HepG2 (cell line): ENCODE results near the gene DDX54. TPM values are rescaled to one million over a fixed set of nuclear protein-coding genes. Genes with fewer than 3 reads are reported as not detected.
A peak's percentile ranks its signal among the peaks of the same experiment; 100 is the strongest.

Source experiments
- ATAC-seq: fragments of 200-7000 bp; cut with Tn5 transposase; 3 replicates; pipeline ENCODE4 v1.9.1; 2020; ENCODE audit warnings: mild to moderate bottlenecking, moderate library complexity
- BruUV-seq: library from RNA; stranded (reverse); fragments of 400-500 nt; replicated peaks from 2 replicates; lab custom pipeline; 2021; lab: Mats Ljungman, UMichigan
- CTCF ChIA-PET: fragments of 300-600 bp; formaldehyde crosslinking; extraction: SDS; loops from one replicate; lab custom pipeline; 2021; ENCODE audit warnings: low total read pairs, inconsistent platforms, low intra/inter-chr PET ratio; lab: Yijun Ruan, JAX
- POLR2A ChIA-PET: fragments of 350-600 bp; sonication (Branson Sonifier 250); formaldehyde crosslinking; loops from one replicate; lab custom pipeline; 2020; ENCODE audit warnings: antibody characterized with exemption, inconsistent platforms; lab: Yijun Ruan, JAX
- DNase-seq: peaks from one replicate; pipeline ENCODE4 v3.0.0-alpha.2; 2015; ENCODE audit warnings: low spot score
- FAIRE-seq: peaks from 3 replicates; lab custom pipeline; 2011; peaks lifted over from hg19 to GRCh38; lab: Jason Lieb, UNC
- H2AFZ ChIP-seq: one replicate; pipeline ENCODE4 v1.6.1; 2011; ENCODE audit warnings: low read length, inconsistent platforms
- H3K27ac ChIP-seq: fragments of 300-600 bp; 3 replicates; pipeline ENCODE4 v1.8.0; 2011; ENCODE audit warnings: mixed run types, mild to moderate bottlenecking, mixed read lengths, low read length, inconsistent platforms; ENCODE audit not compliant: insufficient read depth; ENCODE audit errors: extremely low read length
- H3K27me3 ChIP-seq, 2 experiments: fragments of 200-600 bp in 1 of 2; 2 replicates in 1 of 2; 3 replicates in 1 of 2; pipeline versions ENCODE4 v1.6.0 to v1.8.0; 2011; ENCODE audit warnings: low read length in 2 of 2, mild to moderate bottlenecking in 2 of 2, moderate library complexity in 2 of 2, inconsistent platforms in 1 of 2; ENCODE audit not compliant: insufficient read depth in 2 of 2, control insufficient read depth in 1 of 2
- H3K36me3 ChIP-seq, 2 experiments: fragments of 200-600 bp in 1 of 2; replicated peaks in 1 of 2; 2 replicates in 1 of 2; 3 replicates in 1 of 2; pipeline versions ENCODE4 v1.5.1 to v1.8.0; 2011; ENCODE audit warnings: low read length in 2 of 2, inconsistent platforms in 1 of 2; ENCODE audit not compliant: insufficient read depth in 2 of 2, control insufficient read depth in 1 of 2
- H3K4me1 ChIP-seq: 2 replicates; pipeline ENCODE4 v1.5.1; 2012; ENCODE audit warnings: low read length, inconsistent platforms; ENCODE audit not compliant: insufficient read depth
- H3K4me2 ChIP-seq: 2 replicates; pipeline ENCODE4 v1.6.0; 2011; ENCODE audit warnings: low read depth, low read length, inconsistent platforms
- H3K4me3 ChIP-seq, 3 experiments: fragments of 200-600 bp in 1 of 3; sonication (generic), shearing (Covaris generic) in 1 of 3; replicated peaks in 1 of 3; 2 replicates each; pipeline ENCODE4 v1.5.1; 2011 to 2016; ENCODE audit warnings: low read length in 3 of 3, inconsistent platforms in 2 of 3, low read depth in 2 of 3, mild to moderate bottlenecking in 2 of 3, control low read depth in 1 of 3, mixed read lengths in 1 of 3; ENCODE audit not compliant: insufficient read depth in 1 of 3
- H3K79me2 ChIP-seq: one replicate; pipeline ENCODE4 v1.6.1; 2011; ENCODE audit warnings: low read length, inconsistent platforms; ENCODE audit not compliant: insufficient read depth
- H3K9ac ChIP-seq: 2 replicates; pipeline ENCODE4 v1.6.0; 2011; ENCODE audit warnings: mild to moderate bottlenecking, low read depth, low read length, inconsistent platforms; ENCODE audit not compliant: insufficient read depth
- H3K9me3 ChIP-seq: 2 replicates; pipeline ENCODE4 v1.5.1; 2012; ENCODE audit warnings: mild to moderate bottlenecking, low read length
- H4K20me1 ChIP-seq: 2 replicates; pipeline ENCODE4 v1.6.0; 2011; ENCODE audit warnings: inconsistent platforms, mild to moderate bottlenecking, low read length, moderate library complexity; ENCODE audit not compliant: insufficient read depth
- AGO2 ChIP-seq: fragments of 200-400 bp; formaldehyde crosslinking; optimal IDR thresholded peaks from 2 replicates; pipeline ENCODE3; 2017; ENCODE audit warnings: mild to moderate bottlenecking, low read depth, low read length, moderate library complexity
- BCL3 ChIP-seq: sonication (generic); formaldehyde crosslinking; IDR thresholded peaks from 2 replicates; pipeline ENCODE4 v1.5.1; 2020; ENCODE audit warnings: mild to moderate bottlenecking, missing genetic modification reagents, moderate library complexity
- EEA1 ChIP-seq: sonication (generic); formaldehyde crosslinking; IDR thresholded peaks from 2 replicates; pipeline ENCODE4 v1.5.1; 2020; ENCODE audit warnings: mild to moderate bottlenecking, missing genetic modification reagents, borderline replicate concordance
- GTF3A ChIP-seq: sonication (generic); formaldehyde crosslinking; conservative IDR thresholded peaks from 2 replicates; pipeline ENCODE4 v1.4.0; 2020; ENCODE audit warnings: mild to moderate bottlenecking, missing genetic modification reagents
- HIVEP1 ChIP-seq: sonication (generic); formaldehyde crosslinking; IDR thresholded peaks from 2 replicates; pipeline ENCODE4 v1.4.0; 2020; ENCODE audit warnings: mild to moderate bottlenecking, missing genetic modification reagents
- HOXA7 ChIP-seq: sonication (generic); formaldehyde crosslinking; IDR thresholded peaks from 2 replicates; pipeline ENCODE4 v1.8.1; 2022; ENCODE audit warnings: mild to moderate bottlenecking, missing genetic modification reagents, moderate library complexity
- MAZ ChIP-seq, 2 experiments: sonication (generic) in 1 of 2; formaldehyde crosslinking in 1 of 2; IDR thresholded peaks; 2 replicates each; pipeline versions ENCODE4 v1.5.0 to v1.6.1; 2012 to 2020; ENCODE audit warnings: low read depth in 2 of 2, mild to moderate bottlenecking in 2 of 2, borderline replicate concordance in 1 of 2, improper control_type of control experiment in 1 of 2, low read length in 1 of 2, missing genetic modification reagents in 1 of 2, moderate library complexity in 1 of 2
- MEIS2 ChIP-seq: sonication (generic); formaldehyde crosslinking; IDR thresholded peaks from 2 replicates; pipeline ENCODE4 v1.9.0; 2021; ENCODE audit warnings: mild to moderate bottlenecking, missing genetic modification reagents
- PREB ChIP-seq: sonication (generic); formaldehyde crosslinking; IDR thresholded peaks from 2 replicates; pipeline ENCODE4 v1.4.0; 2020; ENCODE audit warnings: missing genetic modification reagents
- XBP1 ChIP-seq: sonication (generic); formaldehyde crosslinking; IDR thresholded peaks from 2 replicates; pipeline ENCODE4 v1.5.0; 2020; ENCODE audit warnings: missing genetic modification reagents
- ZFX ChIP-seq: sonication (generic); formaldehyde crosslinking; IDR thresholded peaks from 2 replicates; pipeline ENCODE4 v1.4.0; 2020; ENCODE audit warnings: mild to moderate bottlenecking, low read depth, missing genetic modification reagents, moderate library complexity
- ZNF772 ChIP-seq: sonication (generic); formaldehyde crosslinking; IDR thresholded peaks from 2 replicates; pipeline ENCODE4 v1.5.0; 2020; ENCODE audit warnings: mild to moderate bottlenecking, missing genetic modification reagents
- WGBS: methylation state at CpG from one replicate; pipeline ENCODE4 v1.1.6; 2017; ENCODE audit warnings: low lambda C conversion rate; 5-methylcytosine and 5-hydroxymethylcytosine counted together
- in situ Hi-C: cut with HindIII; loops from 2 replicates; pipeline ENCODE4 v1.10.0; 2017; ENCODE audit warnings: low pct_unique_long_range_greater_than_20kb; ENCODE audit not compliant: extremely low pct_ligation_motif_present
- intact Hi-C: fragments of 100-400 bp; cut with micrococcal nuclease; formaldehyde crosslinking; loops from one replicate; pipeline ENCODE4 v1.10.0; 2022; ENCODE audit not compliant: unreplicated experiment
- polyA plus RNA-seq, 8 experiments: library from polyadenylated mRNA; depleted of rRNA in 3 of 8; stranded (reverse) in 7 of 8; unstranded in 1 of 8; fragments of >200 nt; fragmentation: Illumina TruSeq in 4 of 8; extraction: Trizol in 4 of 8; gene quantifications; 2 replicates each; pipeline versions ENCODE4 v1.2.1 to v1.2.3, GENCODE V29; 2011 to 2016; ENCODE audit warnings: low read depth in 4 of 8, missing spikeins in 1 of 8, mixed read lengths in 1 of 8; ENCODE audit not compliant: insufficient read depth in 1 of 8
- total RNA-seq, 5 experiments: library from RNA; depleted of rRNA; stranded (reverse); fragments of >200 nt; fragmentation: Illumina TruSeq; extraction: Trizol; gene quantifications; 2 replicates each; pipeline ENCODE4 v1.2.3, GENCODE V29; 2016; ENCODE audit warnings: low read depth in 1 of 5

The DDX54 gene
- total and polyA plus RNA-seq, 2 of the 13 experiments (the other 11 are each of a cell fraction or from before 2014, with no cell fraction given), result 59.7 to 61.1 TPM

- Histone ChIP-seq H3K9ac (no peak overlapping the region), H3K79me2 (no peaks in the 10 kb centered on the region), H3K4me1 (peaks cover 13% of the 10 kb centered on the region; the same call in 1 of the 2 replicates), H4K20me1 (peaks cover 4% of the 10 kb centered on the region; the same call in 1 of the 2 replicates), H2AFZ (no peak overlapping the region), H3K4me2 (no peak overlapping the region), H3K27ac (no peak overlapping the region), H3K9me3 (no peaks in the 10 kb centered on the region), H3K36me3 (peaks cover 17 to 36% of the 10 kb centered on the region in 2 experiments), H3K27me3 (peaks cover 0 to 26% of the 10 kb centered on the region in 2 experiments; a peak in 4 of 5 replicates), H3K4me3 (no peak overlapping the region)
- ATAC-seq (no peak), DNase-seq (no peak), FAIRE-seq (no peak)
- WGBS, result 98% methylated on average over 9 of the region's 12 CpGs
- ChIA-PET POLR2A (no interaction called here), CTCF (no interaction called here)
- in situ Hi-C loops (loop anchor here (5.0 kb wide), 1 partner anchor 110 kb away; no protein-coding TSS in a partner anchor), intact Hi-C loops (no loop called here)
- TF ChIP-seq EEA1 (CRISPR knock-in tag), result no peak
- no peak for TF ChIP-seq GTF3A
- TF ChIP-seq ZFX (CRISPR knock-in tag), result 0 out of 2 replicates have a peak, but pooled peaks have one; percentile 13
- peak; percentile 79 for TF ChIP-seq AGO2
- TF ChIP-seq ZNF772 (CRISPR knock-in tag), result no peak
- no peak for TF ChIP-seq MAZ (IDR thresholded peaks at IDR 0.05; ENCODE audit: borderline replicate concordance, low read depth, low read length)
- 0 out of 2 replicates have a peak, but pooled peaks have one; percentile 22 for TF ChIP-seq MAZ (CRISPR knock-in tag; IDR thresholded peaks at IDR 0.05; ENCODE audit: low read depth)
- BruUV-seq, result no TSS peak
Observed at GRCh38 chr12:113157218-113157859, 27.9 kb downstream of the DDX54 start.

GRCh38 chr12:113155646-113156045, 29.6 kb downstream of the DDX54 start:
- no peak overlapping the region for H3K9ac ChIP-seq
- intact Hi-C loops (no loop called here), in situ Hi-C loops (loop anchor here (5.0 kb wide), 1 partner anchor 108 kb away; no protein-coding TSS in a partner anchor)
- peaks cover 13% of the 10 kb centered on the region; the same call in 1 of the 2 replicates for H3K4me1 ChIP-seq
- DNase-seq, result no peak
- peaks cover 4% of the 10 kb centered on the region; the same call in 1 of the 2 replicates for H4K20me1 ChIP-seq
- H3K79me2 ChIP-seq, result no peaks in the 10 kb centered on the region
- H3K27me3 ChIP-seq, result peaks cover 0 to 34% of the 10 kb centered on the region in 2 experiments; a peak in 4 of 5 replicates
- H2AFZ ChIP-seq, result no peak overlapping the region
- no TSS peak for BruUV-seq
- H3K36me3 ChIP-seq, result peaks cover 14 to 23% of the 10 kb centered on the region in 2 experiments
- POLR2A ChIA-PET, result no interaction called here
- H3K4me3 ChIP-seq, result no peak overlapping the region
- no peak overlapping the region for H3K27ac ChIP-seq
- FAIRE-seq, result no peak
- no peak overlapping the region for H3K4me2 ChIP-seq
- ATAC-seq, result no peak
- no peaks in the 10 kb centered on the region for H3K9me3 ChIP-seq
- CTCF ChIA-PET, result no interaction called here
- 60% methylated on average over 6 of the region's 7 CpGs for WGBS
- no peak for TF ChIP-seq PREB (CRISPR knock-in tag)
- TF ChIP-seq HIVEP1 (CRISPR knock-in tag), result no peak
- TF ChIP-seq XBP1 (CRISPR knock-in tag), result no peak
- TF ChIP-seq HOXA7, result no peak
- TF ChIP-seq MEIS2, result no peak
- no peak for TF ChIP-seq BCL3 (CRISPR knock-in tag)
